ENCODE results near the gene GPC2. TPM values are rescaled to one million over a fixed set of nuclear protein-coding genes. Genes with fewer than 3 reads are reported as not detected.

The GPC2 gene
- total RNA-seq, 1 donor from 2014 or later, result 50.6 TPM

GRCh38 chr7:100213672-100214071 lies 36.5 kb upstream of the GPC2 start:
- no peaks in the 10 kb centered on the region for H3K9me3 Mint-ChIP-seq
- H3K27ac Mint-ChIP-seq, result no peak overlapping the region
- H3K36me3 Mint-ChIP-seq, result no peaks in the 10 kb centered on the region
- no peak overlapping the region for H3K4me3 Mint-ChIP-seq
- peaks cover 9% of the 10 kb centered on the region for H3K27me3 Mint-ChIP-seq (ENCODE audit: low read depth)
- H3K4me1 Mint-ChIP-seq, result peaks cover 22% of the 10 kb centered on the region
- TF ChIP-seq CTCF (IDR thresholded peaks at IDR 0.05; ENCODE audit: unreplicated experiment), result no peak
- no peak for DNase-seq (ENCODE audit: low spot score in 2 of 2, unreplicated experiment in 2 of 2)

GRCh38 chr7:100212631-100213286 lies 35.6 kb upstream of the GPC2 start:
- Mint-ChIP-seq H3K27ac (no peak overlapping the region), H3K36me3 (no peaks in the 10 kb centered on the region), H3K4me3 (no peak overlapping the region), H3K9me3 (no peaks in the 10 kb centered on the region), H3K27me3 (ENCODE audit: low read depth) (peaks cover 9% of the 10 kb centered on the region), H3K4me1 (peaks cover 29% of the 10 kb centered on the region)
- no peak for TF ChIP-seq CTCF (IDR thresholded peaks at IDR 0.05; ENCODE audit: unreplicated experiment)
- DNase-seq (ENCODE audit: low spot score in 2 of 2, unreplicated experiment in 2 of 2), result no peak

- Mint-ChIP-seq H3K4me1 (peaks cover 29% of the 10 kb centered on the region), H3K27ac (no peak overlapping the region), H3K4me3 (no peak overlapping the region), H3K27me3 (ENCODE audit: low read depth) (peaks cover 9% of the 10 kb centered on the region), H3K9me3 (no peaks in the 10 kb centered on the region), H3K36me3 (no peaks in the 10 kb centered on the region)
- no peak for TF ChIP-seq CTCF (IDR thresholded peaks at IDR 0.05; ENCODE audit: unreplicated experiment)
- no peak for DNase-seq (ENCODE audit: low spot score in 2 of 2, unreplicated experiment in 2 of 2)
Measured at GRCh38 chr7:100211342-100211780, 34.2 kb upstream of the GPC2 start.

GRCh38 chr7:100210805-100211204 lies 33.6 kb upstream of the GPC2 start:
- no peak overlapping the region for H3K27ac Mint-ChIP-seq
- no peak for TF ChIP-seq CTCF (IDR thresholded peaks at IDR 0.05; ENCODE audit: unreplicated experiment)
- H3K4me3 Mint-ChIP-seq, result no peak overlapping the region
- peaks cover 9% of the 10 kb centered on the region for H3K27me3 Mint-ChIP-seq (ENCODE audit: low read depth)
- H3K4me1 Mint-ChIP-seq, result peaks cover 29% of the 10 kb centered on the region
- H3K36me3 Mint-ChIP-seq, result no peaks in the 10 kb centered on the region
- no peak for DNase-seq (ENCODE audit: low spot score in 2 of 2, unreplicated experiment in 2 of 2)
- H3K9me3 Mint-ChIP-seq, result no peaks in the 10 kb centered on the region

- no peak for TF ChIP-seq CTCF (IDR thresholded peaks at IDR 0.05; ENCODE audit: unreplicated experiment)
- DNase-seq (ENCODE audit: low spot score in 2 of 2, unreplicated experiment in 2 of 2), result no peak
- no peaks in the 10 kb centered on the region for H3K36me3 Mint-ChIP-seq
- peaks cover 9% of the 10 kb centered on the region for H3K27me3 Mint-ChIP-seq (ENCODE audit: low read depth)
- no peaks in the 10 kb centered on the region for H3K9me3 Mint-ChIP-seq
- peaks cover 29% of the 10 kb centered on the region for H3K4me1 Mint-ChIP-seq
- no peak overlapping the region for H3K4me3 Mint-ChIP-seq
- H3K27ac Mint-ChIP-seq, result no peak overlapping the region
Measured at GRCh38 chr7:100209493-100209892, 32.3 kb upstream of the GPC2 start.

Data from mesothelial cell of epicardium (in vitro differentiated cells).